ENCODE measurements around the gene INO80B.
A peak's percentile ranks its signal among the peaks of the same experiment; 100 is the strongest.

INO80B gene

DNA sequence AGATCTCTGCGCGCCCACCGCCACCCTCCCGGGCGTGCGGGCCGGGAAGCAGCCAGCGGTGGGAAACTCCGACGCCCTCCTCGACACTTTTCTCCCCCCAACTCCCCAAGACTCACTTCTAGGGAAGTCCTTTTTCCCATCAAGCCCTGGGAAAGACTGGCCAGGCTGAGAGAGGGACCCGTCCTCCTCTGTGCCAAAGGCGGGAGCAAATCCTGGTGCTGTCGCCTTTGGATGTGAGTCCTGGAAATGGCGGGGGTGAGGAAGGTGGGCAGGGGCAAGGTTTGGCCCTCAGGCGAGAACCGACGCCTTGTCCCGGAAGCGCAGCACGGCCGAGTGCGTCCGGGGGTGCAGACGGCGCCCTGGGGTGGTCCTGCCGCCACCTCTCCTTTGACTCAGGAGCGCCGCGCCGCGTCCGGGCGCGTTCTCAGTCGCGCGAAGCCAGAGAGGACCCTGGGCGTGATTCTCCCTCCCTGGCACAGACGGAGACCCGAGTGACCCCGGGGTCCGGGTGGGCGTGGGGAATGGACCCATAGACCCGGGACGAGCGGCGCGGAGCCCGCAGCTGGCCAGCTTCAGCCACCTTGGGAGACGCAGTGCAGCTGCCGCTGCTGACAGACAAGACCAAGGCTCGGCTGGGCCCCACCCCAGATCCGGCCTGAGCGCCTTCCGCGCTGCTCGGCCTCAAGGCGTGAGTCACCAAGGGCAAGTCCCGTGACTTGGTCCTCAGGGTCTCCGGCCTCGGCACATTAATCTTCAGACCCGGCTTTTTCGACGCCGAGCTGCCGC is 48.0 kb downstream of the INO80B start:
- peak; percentile 59 for DNase-seq (ENCODE audit: low read depth)

- DNase-seq (ENCODE audit: low read depth), result no peak
These were observed 48.9 kb downstream of the INO80B start for GRCh38 chr2:74503506-74504475.

- DNase-seq (ENCODE audit: low read depth), result no peak
These were observed 49.7 kb downstream of the INO80B start for GRCh38 chr2:74504591-74504990.

- DNase-seq (ENCODE audit: low read depth), result no peak
These were observed 50.8 kb downstream of the INO80B start for GRCh38 chr2:74505448-74506246.

GRCh38 chr2:74507145-74507925 is 52.4 kb downstream of the INO80B start, which contains the start of gene PCGF1:
PCGF1 (minus strand) TSS chr2:74507695; CDS start chr2:74507668, 27 bp downstream.
- DNase-seq (ENCODE audit: low read depth), result peak; percentile 96
